ENCODE results near the gene HOXD9. TPM values are rescaled to one million over a fixed set of nuclear protein-coding genes. Genes with fewer than 3 reads are reported as not detected.

HOXD9 gene
- total RNA-seq, 1 donor from 2014 or later, result 23.8 TPM

GRCh38 chr2:176110415-176111308 lies 11.9 kb upstream of the HOXD9 start:
- DNase-seq (ENCODE audit: low read depth in 2 of 2), result no peak

DNA sequence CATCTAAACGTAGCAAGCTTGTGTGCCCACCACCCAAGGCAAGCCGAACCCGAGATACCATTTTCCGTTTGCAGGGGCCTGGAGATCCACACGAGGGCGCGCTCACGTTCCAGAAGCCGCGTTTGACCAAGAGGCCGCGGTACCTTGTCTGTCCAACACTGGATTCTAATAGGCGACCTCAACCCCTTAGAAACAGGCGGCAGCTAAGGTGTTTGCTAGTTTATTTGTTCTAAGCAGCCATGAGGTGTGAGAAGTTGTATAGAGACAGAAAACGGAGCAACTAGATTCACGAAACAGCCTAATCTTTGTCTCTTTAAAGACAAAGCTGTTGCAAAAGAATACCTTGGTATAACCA lies 11.2 kb upstream of the HOXD9 start:
- DNase-seq (ENCODE audit: low read depth in 2 of 2), result peak; percentile 64 to 87

GRCh38 chr2:176111846-176112374 lies 10.6 kb upstream of the HOXD9 start:
- DNase-seq (ENCODE audit: low read depth in 2 of 2), result no peak

DNA sequence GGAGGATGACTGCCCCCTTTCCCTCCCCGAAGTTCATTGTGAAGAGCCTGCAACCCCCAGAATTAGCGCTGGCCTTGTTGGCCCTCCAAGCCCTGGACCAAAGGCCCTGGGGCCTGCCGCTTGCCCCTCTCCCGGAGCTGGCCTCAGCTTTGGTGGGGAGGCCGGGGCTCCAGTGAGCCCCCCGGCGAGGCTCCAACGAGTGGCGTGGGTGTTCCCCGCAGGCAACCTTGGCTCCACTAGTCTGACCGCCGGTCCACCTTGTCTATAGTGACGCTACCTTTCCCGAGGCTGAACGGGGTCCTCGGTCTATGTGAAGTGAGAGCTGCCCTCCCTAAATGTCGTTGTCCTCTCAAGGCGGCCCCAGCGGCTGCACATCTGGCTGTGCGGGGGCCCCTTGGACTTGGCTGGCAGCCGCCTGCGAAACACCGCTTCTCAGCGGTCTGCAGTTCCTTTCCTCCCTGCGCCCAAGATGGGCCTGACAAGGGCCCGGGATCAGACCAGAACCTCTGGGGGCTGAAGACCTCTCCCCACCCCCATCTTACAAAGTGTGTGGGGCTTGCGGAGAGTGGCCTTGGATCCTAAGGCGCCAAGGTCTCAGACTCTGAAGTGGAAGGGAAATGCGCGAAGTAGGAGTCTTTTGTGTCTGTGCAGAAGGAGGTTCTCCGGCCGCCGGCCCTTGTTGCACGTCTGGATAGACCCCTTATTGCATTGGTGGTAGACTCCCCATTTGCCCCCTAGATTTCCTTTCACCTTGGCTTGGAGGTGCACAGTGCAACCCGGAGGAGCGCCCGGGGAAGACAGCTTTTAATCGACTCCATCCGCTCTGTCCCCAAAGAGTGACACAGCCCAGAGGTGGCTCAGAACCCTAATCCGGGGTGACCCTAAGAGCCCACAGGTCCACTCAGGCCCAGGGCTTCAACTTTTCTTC lies 9.9 kb upstream of the HOXD9 start:
- DNase-seq (ENCODE audit: low read depth in 2 of 2), result no peak

DNA sequence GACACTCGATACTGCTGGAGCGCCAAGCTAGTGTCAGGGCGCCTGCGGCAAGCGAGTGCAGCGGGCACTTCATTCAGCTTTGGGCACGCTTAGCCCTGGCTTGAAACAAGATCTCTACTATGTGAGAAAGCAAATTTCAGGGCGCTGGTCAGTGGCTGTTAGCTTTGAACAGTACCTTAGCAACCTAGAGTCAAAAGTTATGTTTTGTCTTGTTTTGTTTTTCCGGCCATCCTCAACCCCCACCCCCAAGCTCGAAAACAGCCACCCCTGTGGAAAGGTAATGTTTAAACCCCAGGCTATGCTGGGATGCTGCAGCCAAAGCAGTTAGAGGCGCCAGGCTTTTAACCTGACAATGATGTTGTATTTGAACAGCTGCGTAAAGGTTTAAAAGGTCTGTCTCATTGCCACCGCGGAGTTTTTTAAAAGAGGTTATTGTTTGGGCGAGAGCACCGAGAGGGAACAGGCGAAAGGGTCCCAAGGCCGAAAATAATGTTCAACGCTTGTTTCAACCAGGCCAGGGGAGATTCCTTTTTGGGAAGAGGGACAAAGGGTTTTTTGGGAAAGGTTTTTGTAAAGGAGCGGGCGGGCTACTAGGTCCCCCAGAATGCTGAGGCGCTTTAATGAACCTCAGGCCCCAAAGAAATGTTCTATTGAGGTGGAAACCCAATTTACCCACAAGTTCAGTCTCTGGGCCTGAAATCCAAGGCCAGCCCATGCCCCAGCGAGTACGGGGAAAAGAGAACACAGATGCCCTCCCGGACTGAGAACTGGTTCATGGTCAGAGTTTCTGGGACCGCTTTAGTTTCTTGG lies 8.2 kb upstream of the HOXD9 start:
- DNase-seq (ENCODE audit: low read depth in 2 of 2), result no peak

- DNase-seq (ENCODE audit: low read depth in 2 of 2), result no peak
Measured at GRCh38 chr2:176114930-176115625, 7.4 kb upstream of the HOXD9 start.

DNA sequence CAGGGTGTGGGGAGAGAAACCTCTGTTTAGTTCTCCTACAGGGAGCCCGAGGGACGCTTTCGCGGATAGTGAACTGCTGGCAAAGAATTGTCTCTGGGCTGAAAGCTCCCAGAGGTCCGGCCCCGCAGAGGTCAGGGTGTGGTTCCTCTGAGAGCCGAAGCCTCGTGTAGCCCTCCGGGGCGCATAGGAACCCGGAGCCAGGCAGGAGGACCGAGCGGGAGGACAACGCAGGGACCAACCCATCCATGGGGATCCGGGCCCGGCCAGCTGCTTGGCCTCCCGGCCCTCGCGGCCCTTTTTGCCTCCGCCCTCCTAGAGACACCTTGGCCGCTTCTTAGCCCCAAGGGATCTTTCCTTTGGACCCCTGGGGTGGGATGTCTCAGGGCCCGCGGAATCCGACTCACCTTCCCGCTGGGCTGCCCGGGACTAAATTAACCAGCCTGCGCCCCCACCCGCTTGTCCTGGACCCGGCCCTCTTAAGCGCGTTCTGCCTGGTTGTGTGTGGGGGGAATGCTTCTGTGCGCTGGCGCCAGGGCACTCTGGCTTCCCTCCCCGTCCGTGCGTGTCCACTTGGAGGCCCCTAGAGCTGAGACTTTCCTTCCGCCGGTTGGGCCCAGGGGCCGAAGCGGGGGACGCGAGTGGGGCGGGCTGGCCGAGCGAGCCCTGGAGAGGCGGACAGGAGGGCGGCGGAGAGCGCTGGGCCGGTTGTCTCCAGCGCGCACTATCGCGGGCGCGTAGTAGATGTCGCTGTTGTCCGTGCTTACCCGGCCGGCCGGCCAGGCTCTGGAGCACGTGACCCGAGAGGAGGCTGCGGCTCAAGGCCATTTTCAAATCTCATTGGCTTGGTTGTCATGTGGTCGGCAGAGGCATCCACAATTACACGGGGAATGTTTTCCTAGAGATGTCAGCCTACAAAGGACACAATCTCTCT lies 6.4 kb upstream of the HOXD9 start, which contains the start of gene HOXD10:
Gene HOXD10, plus strand, starts transcription at position 896 of the 931 bp plus-strand sequence. CDS start 56 bp downstream, outside the sequence.
- peak; percentile 28 to 98 for DNase-seq (ENCODE audit: low read depth in 2 of 2)

DNA sequence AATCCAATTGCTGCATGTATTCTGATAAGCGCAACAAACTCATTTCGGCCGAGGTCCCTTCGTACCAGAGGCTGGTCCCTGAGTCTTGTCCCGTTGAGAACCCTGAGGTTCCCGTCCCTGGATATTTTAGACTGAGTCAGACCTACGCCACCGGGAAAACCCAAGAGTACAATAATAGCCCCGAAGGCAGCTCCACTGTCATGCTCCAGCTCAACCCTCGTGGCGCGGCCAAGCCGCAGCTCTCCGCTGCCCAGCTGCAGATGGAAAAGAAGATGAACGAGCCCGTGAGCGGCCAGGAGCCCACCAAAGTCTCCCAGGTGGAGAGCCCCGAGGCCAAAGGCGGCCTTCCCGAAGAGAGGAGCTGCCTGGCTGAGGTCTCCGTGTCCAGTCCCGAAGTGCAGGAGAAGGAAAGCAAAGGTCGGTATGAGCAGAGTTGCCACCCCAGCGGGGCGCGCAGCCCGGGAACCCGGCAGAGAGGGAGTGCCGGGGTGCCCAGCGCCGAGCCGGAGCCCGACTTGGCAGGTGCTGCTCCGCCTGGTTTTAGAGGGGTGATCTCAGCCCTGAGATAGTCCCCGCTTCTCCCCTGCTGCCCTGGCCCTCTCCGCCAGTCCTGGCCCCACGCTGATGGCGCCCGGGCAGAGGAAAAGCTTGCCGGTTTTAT lies 5.2 kb upstream of the HOXD9 start:
- peak in 1 of 2 donors; percentile 52 for DNase-seq (ENCODE audit: low read depth in 2 of 2)

- DNase-seq (ENCODE audit: low read depth in 2 of 2), result peak in 1 of 2 donors; percentile 42
Measured at GRCh38 chr2:176117823-176118371, 4.6 kb upstream of the HOXD9 start.

GRCh38 chr2:176118601-176119339 lies 3.7 kb upstream of the HOXD9 start:
- peak; percentile 23 to 90 for DNase-seq (ENCODE audit: low read depth in 2 of 2)

DNA sequence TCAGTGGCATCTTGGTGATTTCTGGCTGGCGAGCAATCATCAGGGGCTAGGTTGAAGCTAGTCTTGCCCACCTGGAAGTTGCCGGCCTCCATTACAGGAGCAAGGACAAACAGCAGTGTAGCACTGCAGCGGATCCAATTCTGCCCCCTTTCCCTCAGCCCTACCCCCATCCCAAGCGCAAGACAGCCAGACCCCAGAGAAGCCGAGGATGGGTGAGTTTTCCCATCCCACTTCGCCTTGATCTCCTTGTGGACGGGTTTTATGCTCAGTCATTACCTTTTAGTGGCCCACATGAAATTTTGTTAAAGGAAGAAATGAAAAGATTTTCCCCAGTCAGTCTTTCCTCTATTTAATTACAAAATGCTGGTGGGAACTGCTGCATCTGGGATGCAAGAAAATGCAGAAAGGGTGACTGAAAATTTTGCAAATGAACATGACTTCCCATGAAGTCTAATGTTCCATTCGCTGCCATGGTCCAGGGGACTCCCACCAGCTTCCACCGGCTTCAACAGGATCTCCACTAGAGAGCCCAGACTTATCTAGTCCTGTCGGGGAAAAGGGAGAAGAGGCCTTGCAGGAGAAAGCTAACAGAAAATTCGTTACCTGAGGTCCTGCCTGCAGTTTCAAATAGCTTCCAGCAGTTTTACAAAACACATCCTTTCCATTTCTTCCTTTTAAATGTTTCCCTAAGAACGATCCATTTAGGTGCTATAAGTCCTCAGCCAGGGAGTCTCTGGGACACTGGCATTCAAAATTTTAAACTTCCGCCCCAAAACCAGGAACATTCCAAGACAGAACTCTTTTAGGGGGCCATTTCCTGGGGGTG lies 1.9 kb upstream of the HOXD9 start:
- DNase-seq (ENCODE audit: low read depth in 2 of 2), result peak in 1 of 2 donors; percentile 64

GRCh38 chr2:176121190-176122051 lies 1.1 kb upstream of the HOXD9 start:
- DNase-seq (ENCODE audit: low read depth in 2 of 2), result peak in 1 of 2 donors; percentile 48

GRCh38 chr2:176122052-176122682 lies 352 bp upstream of the HOXD9 start:
- peak in 1 of 2 donors; percentile 95 for DNase-seq (ENCODE audit: low read depth in 2 of 2)

DNA sequence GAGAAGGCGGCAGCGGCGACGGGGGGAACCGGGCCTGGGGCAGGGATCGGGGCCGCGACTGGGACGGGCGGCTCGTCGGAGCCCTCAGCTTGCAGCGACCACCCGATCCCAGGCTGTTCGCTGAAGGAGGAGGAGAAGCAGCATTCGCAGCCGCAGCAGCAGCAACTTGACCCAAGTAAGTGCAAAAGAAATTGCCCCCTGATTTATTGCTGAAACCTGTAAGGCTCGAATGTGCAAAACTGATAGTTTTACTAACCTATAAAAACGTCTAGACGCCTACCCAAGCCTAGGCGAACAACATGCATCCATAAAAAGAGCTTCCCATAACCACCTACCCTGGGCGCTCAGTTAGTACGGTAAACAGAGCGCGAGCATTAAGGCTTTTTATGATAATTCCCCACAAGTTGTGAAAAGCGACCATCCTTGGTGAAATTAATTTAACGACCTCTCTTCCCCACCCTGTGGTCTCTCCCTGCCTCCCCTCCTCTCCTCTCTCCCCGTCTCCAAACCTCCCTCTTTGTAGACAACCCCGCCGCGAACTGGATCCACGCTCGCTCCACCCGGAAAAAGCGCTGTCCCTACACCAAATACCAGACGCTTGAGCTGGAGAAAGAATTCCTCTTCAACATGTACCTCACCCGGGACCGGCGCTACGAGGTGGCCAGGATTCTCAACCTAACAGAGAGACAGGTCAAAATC lies 1.0 kb downstream of the HOXD9 start:
- peak in 1 of 2 donors; percentile 48 for DNase-seq (ENCODE audit: low read depth in 2 of 2)
